HG02970 (cell line): ENCODE data around the gene IL17RE.
"Not testable (repeated sequence)": the region's sequence is repeated elsewhere in the genome, so short reads cannot be mapped to it uniquely, and the experiment has no call there.

Experiments used
- ATAC-seq: cut with Tn5 transposase; IDR thresholded peaks from one replicate; pipeline ENCODE4 v1.9.1; 2021; ENCODE audit warnings: mild to moderate bottlenecking, moderate library complexity, moderate number of reproducible peaks; ENCODE audit not compliant: unreplicated experiment, low FRiP score

Gene IL17RE

GRCh38 chr3:9900965-9901415 is 1.7 kb upstream of the IL17RE start:
- not testable (repeated sequence) for ATAC-seq

- ATAC-seq: no peak
Observed at GRCh38 chr3:9901967-9902366, 681 bp upstream of the IL17RE start.

- ATAC-seq: no peak
Observed at GRCh38 chr3:9903238-9903624, 583 bp downstream of the IL17RE start.

- no peak for ATAC-seq
Observed at GRCh38 chr3:9903904-9904303, 1.3 kb downstream of the IL17RE start.

- no peak for ATAC-seq
Observed at GRCh38 chr3:9906480-9906879, 3.8 kb downstream of the IL17RE start.

- ATAC-seq: no peak
Observed at GRCh38 chr3:9908286-9908685, 5.6 kb downstream of the IL17RE start.

- no peak for ATAC-seq
Observed at GRCh38 chr3:9909221-9910013, 6.8 kb downstream of the IL17RE start.

GRCh38 chr3:9911863-9912262 is 9.2 kb downstream of the IL17RE start:
- no peak for ATAC-seq

- ATAC-seq: no peak
Observed at GRCh38 chr3:9912294-9912935, 9.8 kb downstream of the IL17RE start.

GRCh38 chr3:9913601-9914000 is 11.0 kb downstream of the IL17RE start:
- ATAC-seq: no peak

- ATAC-seq: no peak
Observed at GRCh38 chr3:9914011-9914410, 11.4 kb downstream of the IL17RE start.

- ATAC-seq: no peak
Observed at GRCh38 chr3:9914559-9915253, 12.1 kb downstream of the IL17RE start.

GRCh38 chr3:9915254-9916141 is 12.8 kb downstream of the IL17RE start:
- no peak for ATAC-seq

GRCh38 chr3:9916346-9916733 is 13.7 kb downstream of the IL17RE start:
- ATAC-seq: no peak

GRCh38 chr3:9916734-9917680 is 14.4 kb downstream of the IL17RE start, which contains the start of gene IL17RC:
Gene IL17RC, plus strand, starts transcription at chr3:9917098. Its CDS starts 218 bp downstream, at chr3:9917316.
- no peak for ATAC-seq

- no peak for ATAC-seq
Observed at GRCh38 chr3:9917820-9918219, 15.2 kb downstream of the IL17RE start.

GRCh38 chr3:9918261-9919038 is 15.8 kb downstream of the IL17RE start:
- no peak for ATAC-seq

GRCh38 chr3:9928158-9928557 is 25.5 kb downstream of the IL17RE start:
- no peak for ATAC-seq
